Measurements from ENCODE around the gene PRR36.

Gene PRR36

DNA sequence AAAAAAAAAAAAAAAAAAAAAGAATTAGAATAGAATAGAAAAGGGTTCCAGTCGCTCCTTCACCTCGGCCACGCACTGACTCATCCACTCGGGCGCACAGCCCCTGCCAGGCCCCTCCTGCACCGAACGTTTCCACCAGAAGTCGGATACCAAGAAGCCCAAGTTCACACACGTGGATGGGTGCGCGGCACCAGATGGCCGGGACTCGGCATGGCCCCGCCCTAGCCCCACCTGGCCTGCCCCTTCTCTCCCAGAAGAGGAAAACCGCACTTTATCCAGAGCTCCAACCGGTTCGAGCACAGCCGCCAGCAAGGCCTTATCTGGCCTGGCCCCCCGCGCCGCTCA is 5.9 kb downstream of the PRR36 start:
- no peak overlapping the region for H3K27ac ChIP-seq
- TF ChIP-seq, protein P1, sequence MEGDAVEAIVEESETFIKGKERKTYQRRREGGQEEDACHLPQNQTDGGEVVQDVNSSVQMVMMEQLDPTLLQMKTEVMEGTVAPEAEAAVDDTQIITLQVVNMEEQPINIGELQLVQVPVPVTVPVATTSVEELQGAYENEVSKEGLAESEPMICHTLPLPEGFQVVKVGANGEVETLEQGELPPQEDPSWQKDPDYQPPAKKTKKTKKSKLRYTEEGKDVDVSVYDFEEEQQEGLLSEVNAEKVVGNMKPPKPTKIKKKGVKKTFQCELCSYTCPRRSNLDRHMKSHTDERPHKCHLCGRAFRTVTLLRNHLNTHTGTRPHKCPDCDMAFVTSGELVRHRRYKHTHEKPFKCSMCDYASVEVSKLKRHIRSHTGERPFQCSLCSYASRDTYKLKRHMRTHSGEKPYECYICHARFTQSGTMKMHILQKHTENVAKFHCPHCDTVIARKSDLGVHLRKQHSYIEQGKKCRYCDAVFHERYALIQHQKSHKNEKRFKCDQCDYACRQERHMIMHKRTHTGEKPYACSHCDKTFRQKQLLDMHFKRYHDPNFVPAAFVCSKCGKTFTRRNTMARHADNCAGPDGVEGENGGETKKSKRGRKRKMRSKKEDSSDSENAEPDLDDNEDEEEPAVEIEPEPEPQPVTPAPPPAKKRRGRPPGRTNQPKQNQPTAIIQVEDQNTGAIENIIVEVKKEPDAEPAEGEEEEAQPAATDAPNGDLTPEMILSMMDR (conservative IDR thresholded peaks at IDR 0.05): no peak

DNA sequence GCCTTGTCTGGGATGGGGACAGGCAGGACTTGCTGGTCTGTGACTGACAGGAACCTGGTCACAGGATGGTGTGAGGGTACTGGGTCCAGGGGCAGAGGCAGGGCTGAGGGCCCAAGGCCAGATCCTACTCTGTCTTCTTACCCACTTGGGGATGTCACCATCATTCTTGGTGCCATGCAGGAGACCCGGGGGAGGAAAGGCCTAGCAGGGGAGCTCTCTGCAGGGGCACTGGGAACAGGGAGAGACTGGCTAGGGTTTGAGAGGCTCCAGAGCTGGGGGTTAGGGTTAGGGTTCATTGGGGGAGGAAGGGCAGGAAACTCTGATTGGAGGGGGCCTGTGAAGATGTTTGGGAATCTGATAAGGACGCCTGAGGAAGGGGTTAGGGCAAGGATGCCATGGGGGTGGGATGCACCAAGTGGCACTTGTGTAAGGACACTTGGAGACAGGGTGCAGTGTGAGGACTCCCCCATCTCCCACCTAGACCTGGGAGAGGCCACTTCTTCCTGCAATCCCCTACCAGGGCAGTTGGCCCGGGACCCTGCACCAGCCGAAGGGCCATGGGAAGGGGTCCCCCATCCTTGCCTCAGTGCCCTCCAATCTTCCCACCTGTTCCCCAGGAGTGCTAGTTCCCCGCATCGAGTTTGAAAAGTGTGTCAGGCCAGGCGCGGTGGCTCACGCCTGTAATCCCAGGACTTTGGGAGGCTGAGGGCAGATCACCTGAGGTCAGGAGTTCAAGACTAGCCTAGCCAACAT is 6.9 kb downstream of the PRR36 start:
- TF ChIP-seq, protein P1 (conservative IDR thresholded peaks at IDR 0.05): no peak
- H3K27ac ChIP-seq: no peak overlapping the region

DNA sequence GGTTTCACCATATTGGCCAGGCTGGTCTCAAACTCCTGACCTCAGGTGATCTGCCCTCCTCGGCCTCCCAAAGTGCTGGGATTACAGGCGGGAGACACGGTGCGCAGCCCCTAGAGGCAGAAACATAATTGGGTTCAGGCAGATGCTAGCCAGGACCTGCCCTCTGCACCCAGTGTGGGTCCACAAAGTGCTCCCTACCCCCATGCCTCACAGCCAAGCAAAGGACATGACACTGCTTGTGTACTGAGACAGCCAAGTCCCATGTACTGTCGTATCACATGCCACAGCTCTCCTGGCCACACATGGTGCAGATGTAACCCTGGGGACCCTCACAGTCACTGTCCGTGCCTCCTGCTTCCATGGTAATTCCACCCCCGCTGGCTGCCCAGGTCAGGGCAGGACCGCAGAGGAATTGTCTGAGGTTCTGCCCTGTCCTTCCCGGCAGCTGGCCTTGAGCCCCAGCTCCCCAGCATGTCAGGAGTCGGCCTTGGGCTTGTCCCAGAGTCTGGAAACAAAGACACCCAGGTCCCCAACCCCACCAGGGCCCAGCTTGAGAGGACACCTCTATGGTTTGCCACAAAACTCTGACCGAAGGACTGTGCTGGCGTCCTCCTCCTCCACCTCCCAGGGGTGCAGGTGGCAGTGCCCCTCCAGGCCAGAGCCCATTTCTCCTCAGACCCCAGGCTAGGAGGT is 7.6 kb downstream of the PRR36 start:
- no peak overlapping the region for H3K27ac ChIP-seq

DNA sequence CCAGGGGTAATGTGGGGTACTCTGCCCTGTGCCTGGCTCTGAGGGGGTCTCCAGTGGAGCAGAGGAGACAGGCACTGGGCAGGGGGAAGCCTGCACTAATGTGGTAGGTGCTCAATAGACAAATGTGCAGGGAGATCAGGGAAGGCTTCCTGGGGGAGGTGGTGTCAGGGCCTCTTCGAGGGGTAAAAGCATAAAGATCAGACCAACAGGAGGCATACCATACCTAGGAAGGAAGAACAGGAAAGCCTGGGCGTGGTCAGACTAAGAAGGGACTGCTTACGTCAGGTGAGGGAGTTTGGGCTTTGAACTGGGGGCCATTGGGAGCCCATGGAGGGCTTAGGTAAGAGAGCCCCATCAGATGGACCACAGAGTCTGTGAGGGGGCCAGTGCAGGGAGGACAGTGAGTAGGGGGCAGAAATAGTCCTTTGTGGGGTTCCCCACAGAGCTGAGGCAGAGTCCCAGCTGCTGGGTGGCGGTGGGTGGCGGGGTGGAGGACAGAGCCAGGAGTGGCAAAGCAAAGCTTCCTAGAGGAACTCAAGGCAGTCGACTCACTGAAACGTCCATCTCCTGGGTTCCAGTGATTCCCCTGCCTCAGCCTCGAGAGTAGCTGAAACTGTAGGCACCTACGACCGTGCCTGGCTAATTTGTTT is 8.8 kb downstream of the PRR36 start:
- TF ChIP-seq, protein P1 (conservative IDR thresholded peaks at IDR 0.05): no peak
- H3K27ac ChIP-seq: no peak overlapping the region

More for the DNA sequence above, 7.6 kb downstream of the PRR36 start:
- TF ChIP-seq, protein P1 (conservative IDR thresholded peaks at IDR 0.05): no peak

GRCh38 chr19:7864690-7865074 is 9.5 kb downstream of the PRR36 start:
- no peak overlapping the region for H3K27ac ChIP-seq
- TF ChIP-seq, protein P1 (conservative IDR thresholded peaks at IDR 0.05): no peak

- H3K27ac ChIP-seq: no peak overlapping the region
- TF ChIP-seq, protein P1 (conservative IDR thresholded peaks at IDR 0.05): no peak
These were observed 10.1 kb downstream of the PRR36 start for GRCh38 chr19:7863971-7864689.

Data from VCaP (cell line).